EH (cell line): Measurements from ENCODE around the gene HEXIM1.
"Not testable (repeated sequence)": the region's sequence is repeated elsewhere in the genome, so short reads cannot be mapped to it uniquely, and the experiment has no call there.

Experiments used
- DNase-seq: peaks from one replicate; pipeline ENCODE4 v3.0.0-alpha.2; 2015; ENCODE audit warnings: low read depth

Gene HEXIM1

DNA sequence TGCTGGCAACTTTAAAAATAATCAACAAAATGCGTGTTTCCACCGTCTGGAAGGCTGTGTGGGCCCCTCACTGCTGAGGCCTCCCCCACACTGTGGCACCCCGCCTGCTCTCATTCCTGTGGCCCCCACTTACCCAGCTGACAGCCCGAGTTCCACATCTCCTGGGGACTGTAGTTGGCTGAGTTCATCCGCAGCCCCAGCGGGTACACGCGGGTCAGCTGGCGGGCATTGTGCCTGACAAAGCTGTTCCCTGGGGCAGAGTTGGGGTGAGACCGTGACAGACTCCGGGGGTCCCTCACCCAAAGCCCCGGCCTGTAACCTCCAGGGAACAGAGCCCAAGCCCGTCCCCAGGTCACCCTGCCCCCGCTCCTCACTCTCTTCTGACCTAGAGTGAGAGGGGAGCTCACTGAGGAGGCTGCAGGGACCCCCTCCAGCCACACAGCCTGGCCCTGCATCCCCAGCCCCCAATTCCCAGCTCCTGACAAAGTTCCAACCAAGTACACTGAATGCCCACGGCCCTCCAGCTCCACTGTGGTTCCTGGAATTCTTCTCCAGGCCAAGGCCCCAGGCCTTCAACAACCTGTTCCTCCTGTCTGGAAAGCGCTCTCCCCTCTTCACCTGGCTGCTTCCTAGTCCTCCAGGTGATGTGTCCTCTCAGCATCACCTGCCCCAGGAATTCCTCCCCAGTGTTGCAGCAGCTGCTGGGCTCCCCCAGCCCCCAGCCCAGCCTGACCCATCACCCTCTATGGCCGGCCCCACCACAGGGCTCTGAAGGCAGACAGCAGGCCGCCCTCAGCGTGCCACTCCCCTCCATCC, 34.0 kb upstream of the HEXIM1 start:
- DNase-seq, result no peak

GRCh38 chr17:45115015-45115625, 33.2 kb upstream of the HEXIM1 start:
- no peak for DNase-seq

DNA sequence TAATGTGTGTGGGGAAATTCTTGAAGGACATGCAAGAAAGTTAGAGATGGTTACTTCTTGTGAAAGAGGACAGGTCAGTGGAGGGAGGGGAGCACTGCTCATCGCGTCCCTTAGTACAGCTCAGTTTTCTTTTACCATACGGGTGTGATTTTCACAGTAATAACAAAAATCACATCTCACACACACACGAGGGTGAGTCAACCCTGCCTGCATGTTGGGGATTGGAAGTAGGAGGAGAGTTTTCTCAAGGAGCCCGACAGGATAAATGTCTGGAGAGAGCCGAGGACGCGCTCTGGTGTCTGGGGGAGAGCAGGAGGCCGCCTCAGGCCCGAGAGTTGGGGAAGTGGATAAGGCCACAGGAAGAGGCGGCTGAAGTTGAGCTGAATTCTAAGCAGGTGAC, 32.4 kb upstream of the HEXIM1 start:
- peak; percentile 52 for DNase-seq

DNA sequence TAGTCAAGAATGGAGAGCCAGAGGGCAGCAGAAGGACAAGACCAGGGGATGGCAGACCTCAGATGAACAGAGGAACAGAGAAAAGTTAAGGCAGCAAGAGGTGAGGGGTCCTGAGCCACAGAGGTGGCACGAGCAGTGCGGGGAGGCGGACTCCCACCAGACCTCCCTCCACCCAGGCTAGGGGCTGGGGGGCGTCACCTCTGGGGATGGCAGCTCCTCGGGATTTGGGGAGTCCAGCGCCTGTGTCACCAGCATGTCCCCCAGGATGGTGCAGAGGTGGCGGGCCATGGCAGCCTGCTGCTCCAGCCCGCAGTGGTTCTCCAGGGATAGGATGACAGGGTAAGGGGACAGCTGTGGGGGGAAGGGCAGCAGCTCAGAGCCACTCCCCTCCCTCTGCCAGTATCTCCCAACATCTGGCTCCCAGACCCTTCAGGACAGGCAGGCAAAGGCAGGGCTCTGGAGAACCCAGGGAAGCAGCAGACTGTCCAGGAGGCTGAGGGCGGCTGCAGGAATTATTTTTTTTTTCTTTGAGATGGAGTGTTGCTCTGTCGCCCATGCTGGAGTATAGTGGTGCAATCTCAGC, 31.8 kb upstream of the HEXIM1 start:
- no peak for DNase-seq

GRCh38 chr17:45117334-45117733, 30.9 kb upstream of the HEXIM1 start:
- no peak for DNase-seq

DNA sequence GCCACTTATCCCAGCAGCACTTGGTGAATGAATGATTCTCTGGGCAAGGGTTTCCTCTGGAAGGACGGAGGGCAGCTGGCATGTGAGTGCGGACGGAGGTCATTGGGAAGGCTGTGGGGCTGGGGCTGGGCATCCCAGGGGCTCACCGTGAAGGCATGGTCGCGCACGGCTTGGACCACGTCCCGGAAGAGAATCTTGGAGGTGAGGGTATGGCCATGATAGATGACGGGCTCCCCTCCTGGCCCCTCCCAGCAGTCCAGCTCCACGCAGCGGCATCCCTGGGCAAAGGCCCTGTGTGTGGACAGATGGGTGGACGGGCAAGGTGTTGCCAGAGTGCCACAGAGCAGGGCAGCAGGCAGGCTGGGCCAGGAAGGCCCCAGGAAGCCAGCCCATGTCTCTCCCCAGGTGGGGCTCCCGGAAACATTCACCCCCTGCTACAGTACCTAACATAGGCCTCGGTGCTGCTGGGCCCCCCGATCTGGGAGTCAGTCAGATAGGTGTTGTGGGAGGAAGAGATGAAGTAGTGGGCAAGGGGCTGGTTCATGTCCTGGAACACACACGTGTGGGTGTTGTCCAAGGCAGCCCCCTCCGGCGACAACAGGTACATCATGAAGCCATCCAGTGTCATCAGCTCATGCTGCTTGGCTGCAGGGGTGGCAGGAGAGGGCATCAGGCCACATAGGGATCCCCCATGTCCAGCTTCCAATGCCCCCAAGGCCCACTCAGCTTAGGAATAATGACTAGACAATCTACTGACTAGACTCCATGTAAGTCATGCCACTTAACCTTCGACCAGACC, 30.2 kb upstream of the HEXIM1 start:
- DNase-seq, result no peak

- no peak for DNase-seq
These were observed 29.6 kb upstream of the HEXIM1 start for GRCh38 chr17:45118691-45119090.

DNA sequence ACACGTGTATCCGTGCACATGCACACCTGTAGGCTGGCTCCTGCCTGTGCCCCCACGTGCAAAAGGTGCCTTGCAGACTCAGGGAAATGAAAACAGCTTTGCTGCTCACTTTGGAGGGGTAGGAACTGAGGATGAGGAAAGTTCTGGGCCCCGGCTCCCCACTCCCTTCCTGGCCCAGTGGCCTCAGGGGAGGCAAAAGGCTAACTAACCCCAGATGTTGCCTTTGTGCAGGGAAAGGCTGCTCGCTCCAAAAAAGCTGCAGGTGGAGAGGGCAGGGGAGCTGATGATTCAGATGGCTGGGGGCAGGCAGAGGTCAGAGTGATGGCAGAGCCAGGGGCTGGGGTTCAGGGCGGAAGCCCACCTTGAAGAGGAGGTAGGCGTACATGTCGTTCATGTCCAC, 28.3 kb upstream of the HEXIM1 start:
- no peak for DNase-seq

DNA sequence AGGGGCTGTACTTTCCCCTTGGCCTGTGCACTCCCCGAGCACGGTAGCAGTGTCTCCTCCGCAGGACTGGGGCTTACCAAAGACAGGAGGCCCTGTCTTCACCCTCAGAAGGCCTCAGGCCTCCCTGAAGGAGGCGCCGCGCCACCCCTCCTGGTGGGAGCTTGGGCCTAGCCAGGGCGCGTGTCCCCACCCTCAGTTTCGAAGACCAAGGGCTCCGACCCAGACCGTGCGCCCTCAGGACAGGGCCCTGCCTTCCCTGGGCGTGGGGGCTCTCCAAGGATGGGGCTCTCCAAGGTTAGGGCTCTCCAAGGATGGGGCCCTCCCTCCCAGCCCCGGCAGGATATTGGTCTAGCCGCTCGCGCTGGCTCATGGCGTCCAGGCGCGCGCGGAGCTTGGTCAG, 27.7 kb upstream of the HEXIM1 start:
- no peak for DNase-seq

- no peak for DNase-seq
These were observed 27.2 kb upstream of the HEXIM1 start for GRCh38 chr17:45121055-45121454.

GRCh38 chr17:45123076-45123770, 25.1 kb upstream of the HEXIM1 start:
- no peak for DNase-seq

DNA sequence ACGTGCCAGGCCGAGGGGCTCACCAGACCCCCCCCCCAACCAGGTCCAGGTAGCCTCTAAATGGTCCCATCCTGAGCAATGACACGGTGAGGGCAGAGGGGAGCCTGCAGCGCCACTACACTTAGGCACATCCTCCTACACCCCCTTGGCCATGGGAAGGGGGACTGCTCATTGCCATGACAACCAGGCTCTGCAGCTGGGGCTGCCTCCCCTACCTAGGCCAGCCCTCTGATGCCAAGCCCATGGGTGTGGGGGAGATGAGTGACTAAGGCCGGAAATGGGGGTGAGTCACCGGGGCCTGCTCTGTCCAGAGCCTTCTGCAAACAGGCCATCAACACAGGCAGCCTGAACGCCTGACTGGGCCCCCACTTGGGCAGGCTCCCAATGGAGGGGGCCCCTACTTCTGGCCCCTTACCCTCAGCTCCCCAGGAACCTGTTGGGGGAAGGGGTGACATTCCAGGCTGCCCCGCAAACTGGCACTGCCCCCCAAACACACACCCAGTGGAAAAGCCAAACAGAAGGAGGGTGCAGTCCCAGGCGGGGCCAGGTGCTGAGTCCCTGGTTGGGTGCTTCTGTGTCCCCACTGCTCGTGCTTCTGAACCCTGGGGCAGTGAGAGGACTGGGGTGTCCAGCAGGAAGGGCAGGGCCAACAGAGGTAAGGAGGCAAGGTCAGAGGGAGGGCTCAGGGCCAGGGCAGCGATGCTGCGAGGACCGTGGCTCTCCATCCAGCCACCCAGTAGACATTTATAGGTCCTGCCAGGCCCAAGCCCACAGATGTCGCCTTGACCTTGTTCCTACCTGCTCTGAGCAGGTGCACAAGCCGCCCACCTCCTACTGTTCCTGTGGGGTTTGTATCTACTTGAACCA, 24.1 kb upstream of the HEXIM1 start:
- DNase-seq, result peak; percentile 91

GRCh38 chr17:45124797-45125122, 23.5 kb upstream of the HEXIM1 start:
- not testable (repeated sequence) for DNase-seq

GRCh38 chr17:45125509-45125908, 22.8 kb upstream of the HEXIM1 start:
- DNase-seq, result no peak

GRCh38 chr17:45127207-45127547, 21.1 kb upstream of the HEXIM1 start:
- DNase-seq, result no peak

DNA sequence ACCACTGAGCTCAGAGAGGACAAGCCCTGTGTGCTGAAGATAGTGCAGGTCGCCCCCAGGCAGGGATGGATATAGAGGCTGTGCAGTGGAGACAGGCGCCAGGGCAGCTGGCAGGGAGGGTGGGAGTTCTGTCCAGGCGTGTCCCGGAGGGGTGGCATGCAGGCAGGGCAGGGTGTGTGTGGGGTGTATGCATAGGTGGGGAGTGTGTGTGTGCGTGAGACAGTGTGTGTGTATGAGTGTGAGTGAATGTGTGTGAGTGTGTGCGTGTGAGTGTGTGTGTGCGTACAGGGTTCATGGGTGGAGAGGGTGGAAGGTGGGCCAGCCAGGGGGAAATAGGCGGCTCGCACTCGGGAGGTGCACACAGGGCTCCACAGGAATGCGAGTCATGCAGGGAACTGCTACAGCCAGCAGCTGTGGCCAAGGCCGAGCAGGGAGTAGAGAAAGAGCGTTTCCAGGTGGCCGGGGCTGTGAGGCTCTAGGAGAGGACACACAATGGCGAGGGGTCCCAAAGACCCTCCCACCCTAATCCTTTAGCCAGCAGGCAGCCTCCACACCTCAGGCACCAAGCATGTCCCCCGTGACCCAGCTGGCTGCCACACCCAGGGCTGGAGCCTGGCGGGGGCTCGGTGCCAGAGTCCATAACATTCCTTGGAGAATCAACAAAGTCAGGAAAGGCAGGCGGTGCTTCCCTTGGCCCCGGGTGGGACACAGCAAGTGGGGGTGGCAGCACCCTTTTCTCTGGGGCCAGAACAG, 20.6 kb upstream of the HEXIM1 start:
- DNase-seq, result peak; percentile 72

- DNase-seq, result no peak
These were observed 19.9 kb upstream of the HEXIM1 start for GRCh38 chr17:45128331-45128730.

DNA sequence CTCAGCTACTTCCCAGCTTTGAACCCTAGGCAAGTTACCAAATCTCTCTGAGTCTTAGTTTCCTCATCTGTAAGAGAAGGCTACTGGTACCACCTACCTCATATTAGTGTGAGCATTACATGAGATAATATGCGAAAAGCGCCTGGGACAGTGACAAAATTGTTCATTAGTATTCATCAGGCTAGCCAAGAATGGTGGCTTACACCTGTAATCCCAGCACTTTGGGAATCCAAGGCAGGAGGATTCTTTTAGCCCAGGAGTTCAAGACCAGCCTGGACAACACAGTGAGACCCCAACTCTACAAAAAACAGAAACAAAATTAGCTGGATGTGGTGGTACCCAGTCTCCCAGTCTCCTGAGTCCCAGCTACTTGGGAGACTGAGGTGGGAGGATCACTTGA, 19.3 kb upstream of the HEXIM1 start:
- DNase-seq, result no peak

DNA sequence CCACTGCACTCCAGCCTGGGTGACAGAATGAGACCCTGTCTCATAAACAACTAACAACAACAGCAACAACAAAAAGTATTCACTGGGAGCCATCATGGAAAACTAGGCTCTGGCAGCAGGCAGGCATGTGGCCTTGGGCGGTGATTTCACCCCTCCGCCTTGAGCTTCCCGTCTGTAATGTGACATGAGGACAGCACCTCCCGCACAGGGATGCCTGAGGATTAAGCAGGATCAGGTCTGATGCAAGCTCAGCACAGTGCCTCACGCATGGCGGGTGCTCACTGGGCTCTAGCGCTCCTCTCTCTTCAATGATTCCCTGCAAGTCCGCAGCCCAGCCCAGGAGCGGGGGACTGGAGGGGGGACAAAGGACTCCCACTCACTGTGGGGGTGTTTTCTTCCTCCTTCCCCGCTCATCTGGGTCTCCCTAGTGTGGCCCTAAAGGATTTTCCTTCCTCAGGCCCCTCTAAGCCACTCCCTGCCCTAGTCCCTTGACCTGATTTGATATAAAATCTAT, 18.8 kb upstream of the HEXIM1 start:
- peak; percentile 70 for DNase-seq

DNA sequence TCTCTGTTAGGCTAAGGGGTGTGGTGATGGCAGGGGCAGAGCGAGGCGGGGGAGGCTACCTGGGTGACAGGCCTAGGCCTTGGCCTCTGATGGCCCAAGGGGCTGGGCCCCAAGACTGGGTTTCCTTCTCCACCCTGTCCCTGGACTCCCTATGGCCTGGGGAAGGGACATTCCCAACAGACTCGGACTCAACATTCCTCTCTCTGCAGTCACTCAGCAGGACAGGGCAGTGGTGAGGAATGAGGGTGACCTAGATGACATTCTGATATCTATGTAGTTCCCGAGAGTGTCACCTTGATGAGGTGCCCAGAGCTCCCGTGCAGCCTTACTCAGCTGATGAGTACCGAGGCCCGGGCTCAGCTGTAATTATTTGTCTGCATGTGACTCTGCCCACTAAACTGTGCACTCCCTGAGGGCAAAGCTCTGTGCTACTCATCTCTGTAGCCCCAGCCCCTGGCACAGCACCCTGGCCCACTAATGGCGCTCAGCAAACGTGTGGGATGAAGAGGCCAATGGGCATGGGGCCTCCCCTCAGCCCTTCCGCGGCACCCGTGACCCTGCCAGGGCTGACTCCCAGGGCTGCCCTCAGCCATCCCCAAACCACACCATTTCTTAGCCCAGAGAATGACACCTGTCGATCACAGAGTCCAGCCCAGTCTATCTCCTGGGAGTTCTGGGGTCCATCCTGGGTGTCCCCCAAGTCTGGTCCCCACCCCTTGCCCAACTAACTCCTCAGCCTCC, 18.2 kb upstream of the HEXIM1 start:
- peak; percentile 70 for DNase-seq
